HepG2 (cell line): ENCODE data around the gene TLL2. TPM values are rescaled to one million over a fixed set of nuclear protein-coding genes. Genes with fewer than 3 reads are reported as not detected.

Experiments used
- MTF2 ChIP-seq: sonication (generic); formaldehyde crosslinking; IDR thresholded peaks from 2 replicates; pipeline ENCODE4 v1.5.0; 2020; ENCODE audit warnings: missing genetic modification reagents, borderline replicate concordance
- PAWR ChIP-seq: sonication (generic); formaldehyde crosslinking; IDR thresholded peaks from 2 replicates; pipeline ENCODE4 v1.4.0; 2020; ENCODE audit warnings: missing genetic modification reagents, mild to moderate bottlenecking, borderline replicate concordance
- REL ChIP-seq: sonication (generic); formaldehyde crosslinking; conservative IDR thresholded peaks from 2 replicates; pipeline ENCODE4 v1.8.0; 2022; ENCODE audit warnings: mild to moderate bottlenecking, missing genetic modification reagents, moderate library complexity
- SRSF4 ChIP-seq: fragments of 200-400 bp; formaldehyde crosslinking; IDR thresholded peaks from one replicate; pipeline ENCODE4 v1.6.1; 2018; ENCODE audit warnings: mild to moderate bottlenecking, low read depth, low read length, moderate library complexity; ENCODE audit not compliant: poor library complexity, severe bottlenecking
- TBL1XR1 ChIP-seq: fragments of 150-350 bp; IDR thresholded peaks from 2 replicates; pipeline ENCODE4 v1.6.1; 2014; ENCODE audit warnings: borderline replicate concordance, low read length; ENCODE audit not compliant: partially characterized antibody
- ZNF251 ChIP-seq: sonication (generic); formaldehyde crosslinking; IDR thresholded peaks from 2 replicates; pipeline ENCODE4 v1.9.0; 2021; ENCODE audit warnings: mild to moderate bottlenecking, missing genetic modification reagents
- ZNF724P ChIP-seq: sonication (generic); formaldehyde crosslinking; IDR thresholded peaks from 2 replicates; pipeline ENCODE4 v1.8.0; 2022; ENCODE audit warnings: missing genetic modification reagents, borderline replicate concordance
- ZNF883 ChIP-seq: sonication (generic); formaldehyde crosslinking; IDR thresholded peaks from 2 replicates; pipeline ENCODE4 v1.5.1; 2020; ENCODE audit warnings: mild to moderate bottlenecking, missing genetic modification reagents; ENCODE audit errors: not compliant biosample characterization
- polyA plus RNA-seq, 8 experiments: library from polyadenylated mRNA; depleted of rRNA in 3 of 8; stranded (reverse) in 7 of 8; unstranded in 1 of 8; fragments of >200 nt; fragmentation: Illumina TruSeq in 4 of 8; extraction: Trizol in 4 of 8; gene quantifications; 2 replicates each; pipeline versions ENCODE4 v1.2.1 to v1.2.3, GENCODE V29; 2011 to 2016; ENCODE audit warnings: low read depth in 4 of 8, missing spikeins in 1 of 8, mixed read lengths in 1 of 8; ENCODE audit not compliant: insufficient read depth in 1 of 8
- total RNA-seq, 5 experiments: library from RNA; depleted of rRNA; stranded (reverse); fragments of >200 nt; fragmentation: Illumina TruSeq; extraction: Trizol; gene quantifications; 2 replicates each; pipeline ENCODE4 v1.2.3, GENCODE V29; 2016; ENCODE audit warnings: low read depth in 1 of 5
- TF ChIP-seq, protein P1 (sequence below): sonication (generic); formaldehyde crosslinking; conservative IDR thresholded peaks from 2 replicates; pipeline ENCODE4 v1.8.0; 2022; ENCODE audit warnings: missing genetic modification reagents
- TF ChIP-seq, protein P2 (sequence below): sonication (generic); formaldehyde crosslinking; conservative IDR thresholded peaks from 2 replicates; pipeline ENCODE4 v1.4.0; 2020; ENCODE audit warnings: missing genetic modification reagents

TLL2 gene
- total and polyA plus RNA-seq, 2 of the 13 experiments (the other 11 are each of a cell fraction or from before 2014, with no cell fraction given), result 0.09 TPM; not detected in 1

DNA sequence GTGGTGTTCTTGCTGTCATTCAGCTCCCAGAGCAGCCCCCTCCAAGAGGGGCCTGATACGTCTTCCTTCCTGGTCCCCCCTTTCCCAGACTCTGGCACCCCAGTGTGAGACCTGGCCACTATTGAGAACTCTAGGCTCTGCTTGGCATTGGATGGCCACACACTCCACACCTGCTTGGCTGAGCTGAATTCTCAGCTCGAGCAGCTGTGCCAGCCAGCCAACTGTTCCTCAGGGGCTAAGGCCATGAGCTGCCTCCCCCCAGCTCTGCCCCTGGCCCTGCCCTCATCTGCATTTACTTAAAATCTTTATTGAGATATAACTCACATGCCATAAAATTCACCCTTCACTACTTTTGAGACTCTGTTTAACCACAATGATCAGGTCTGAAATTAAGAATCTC lies 6.7 kb downstream of the TLL2 start (continued):
- TF ChIP-seq, protein P1, sequence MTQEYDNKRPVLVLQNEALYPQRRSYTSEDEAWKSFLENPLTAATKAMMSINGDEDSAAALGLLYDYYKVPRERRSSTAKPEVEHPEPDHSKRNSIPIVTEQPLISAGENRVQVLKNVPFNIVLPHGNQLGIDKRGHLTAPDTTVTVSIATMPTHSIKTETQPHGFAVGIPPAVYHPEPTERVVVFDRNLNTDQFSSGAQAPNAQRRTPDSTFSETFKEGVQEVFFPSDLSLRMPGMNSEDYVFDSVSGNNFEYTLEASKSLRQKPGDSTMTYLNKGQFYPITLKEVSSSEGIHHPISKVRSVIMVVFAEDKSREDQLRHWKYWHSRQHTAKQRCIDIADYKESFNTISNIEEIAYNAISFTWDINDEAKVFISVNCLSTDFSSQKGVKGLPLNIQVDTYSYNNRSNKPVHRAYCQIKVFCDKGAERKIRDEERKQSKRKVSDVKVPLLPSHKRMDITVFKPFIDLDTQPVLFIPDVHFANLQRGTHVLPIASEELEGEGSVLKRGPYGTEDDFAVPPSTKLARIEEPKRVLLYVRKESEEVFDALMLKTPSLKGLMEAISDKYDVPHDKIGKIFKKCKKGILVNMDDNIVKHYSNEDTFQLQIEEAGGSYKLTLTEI (CRISPR knock-in tag), result no peak
- TF ChIP-seq, protein P2, sequence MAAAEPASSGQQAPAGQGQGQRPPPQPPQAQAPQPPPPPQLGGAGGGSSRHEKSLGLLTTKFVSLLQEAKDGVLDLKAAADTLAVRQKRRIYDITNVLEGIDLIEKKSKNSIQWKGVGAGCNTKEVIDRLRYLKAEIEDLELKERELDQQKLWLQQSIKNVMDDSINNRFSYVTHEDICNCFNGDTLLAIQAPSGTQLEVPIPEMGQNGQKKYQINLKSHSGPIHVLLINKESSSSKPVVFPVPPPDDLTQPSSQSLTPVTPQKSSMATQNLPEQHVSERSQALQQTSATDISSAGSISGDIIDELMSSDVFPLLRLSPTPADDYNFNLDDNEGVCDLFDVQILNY (CRISPR knock-in tag), result no peak
- no peak for TF ChIP-seq TBL1XR1
- no peak for TF ChIP-seq ZNF251 (CRISPR knock-in tag)
- TF ChIP-seq PAWR, result no peak
- no peak for TF ChIP-seq SRSF4
- TF ChIP-seq MTF2, result no peak
- TF ChIP-seq ZNF883 (CRISPR knock-in tag), result no peak
- TF ChIP-seq REL (CRISPR knock-in tag), result no peak
- TF ChIP-seq ZNF724P (CRISPR knock-in tag), result no peak
